ENCODE results near the gene CHST3.
A peak's percentile ranks its signal among the peaks of the same experiment; 100 is the strongest.

CHST3 gene

DNA sequence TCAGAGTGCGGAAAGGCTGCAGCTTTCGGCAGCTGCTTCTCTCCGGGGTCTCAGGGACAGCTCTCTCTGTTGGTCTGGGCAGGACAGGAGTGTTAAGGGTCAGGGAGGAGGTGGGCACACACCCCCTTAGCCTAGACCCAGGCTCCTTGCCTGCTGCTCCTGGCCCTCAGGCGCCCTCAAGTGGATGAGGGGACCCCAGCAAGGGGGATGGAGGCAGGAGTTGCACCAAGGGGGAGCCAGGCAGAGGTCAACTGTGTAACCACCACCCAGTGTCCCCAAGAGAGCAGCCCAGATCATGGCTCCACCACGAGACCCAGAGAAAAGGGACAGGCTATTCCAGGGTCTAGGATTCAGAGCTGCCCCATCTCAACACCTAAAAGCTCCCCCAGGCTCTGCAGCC lies 97.3 kb downstream of the CHST3 start:
- no peak for DNase-seq

DNA sequence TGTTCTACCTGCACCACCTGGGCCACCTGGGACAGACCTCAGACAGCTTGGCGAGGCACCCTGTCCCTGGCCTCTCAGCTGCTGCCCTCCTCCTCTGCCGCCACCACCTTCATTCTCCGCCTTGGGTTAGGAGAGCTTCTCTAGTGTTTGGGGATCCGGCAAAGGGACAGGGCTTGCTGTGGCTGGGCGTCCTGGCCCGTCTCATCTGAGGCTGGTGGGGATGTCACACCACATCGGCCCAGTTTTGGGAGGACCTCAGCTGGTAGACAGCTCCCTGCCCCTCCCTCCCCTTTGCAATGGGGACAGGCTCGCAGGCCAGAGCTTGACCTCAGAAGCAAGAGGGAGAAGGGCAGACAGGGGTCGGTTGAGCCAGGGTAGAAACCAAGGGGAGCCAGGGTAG lies 97.7 kb downstream of the CHST3 start:
- DNase-seq = no peak

DNA sequence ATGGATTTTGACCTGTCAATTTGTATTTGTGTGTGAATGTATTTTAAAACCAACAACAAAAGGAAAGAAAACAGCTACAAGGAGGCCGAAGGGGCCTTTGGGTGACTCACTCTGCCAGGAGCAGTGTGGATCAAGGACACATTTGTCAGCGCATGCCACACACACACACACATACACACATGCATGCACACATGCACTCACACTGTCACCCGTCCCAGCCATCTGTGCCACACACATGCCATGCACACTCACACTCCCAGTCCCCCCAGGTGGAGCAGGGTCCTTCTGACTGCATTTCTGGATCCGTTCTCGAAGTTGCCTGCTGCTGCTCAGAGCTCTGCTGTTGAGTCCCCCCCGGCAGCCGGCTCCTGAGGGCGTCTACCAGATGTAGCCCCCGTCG lies 98.2 kb downstream of the CHST3 start:
- peak; percentile 39 for DNase-seq

Measured in fibroblast of skin of right quadriceps (primary cell).